GM21786 (cell line): ENCODE measurements around the gene FBXW8.

ENCODE experiments used
- ATAC-seq: cut with Tn5 transposase; IDR thresholded peaks from one replicate; pipeline ENCODE4 v1.9.1; 2021; ENCODE audit not compliant: unreplicated experiment

FBXW8 gene

DNA sequence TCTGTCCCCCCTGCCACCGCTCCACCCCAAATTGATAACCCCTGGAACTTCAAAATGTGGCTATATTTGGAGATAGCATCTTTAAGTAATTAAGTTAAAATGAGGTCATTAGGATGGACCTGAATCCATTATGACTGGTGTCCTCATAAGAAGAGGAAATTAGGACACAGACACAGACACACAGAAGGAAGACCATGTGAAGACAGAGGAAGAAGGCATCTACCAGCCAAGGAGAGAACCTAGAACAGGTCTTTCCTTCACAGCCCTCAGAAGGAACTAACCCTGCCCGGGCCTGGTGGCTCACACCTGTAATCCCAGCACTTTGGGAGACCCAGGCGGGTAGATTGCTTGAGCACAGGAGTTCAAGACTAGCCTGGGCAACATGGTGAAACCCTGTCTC, 25.9 kb upstream of the FBXW8 start:
- no peak for ATAC-seq

DNA sequence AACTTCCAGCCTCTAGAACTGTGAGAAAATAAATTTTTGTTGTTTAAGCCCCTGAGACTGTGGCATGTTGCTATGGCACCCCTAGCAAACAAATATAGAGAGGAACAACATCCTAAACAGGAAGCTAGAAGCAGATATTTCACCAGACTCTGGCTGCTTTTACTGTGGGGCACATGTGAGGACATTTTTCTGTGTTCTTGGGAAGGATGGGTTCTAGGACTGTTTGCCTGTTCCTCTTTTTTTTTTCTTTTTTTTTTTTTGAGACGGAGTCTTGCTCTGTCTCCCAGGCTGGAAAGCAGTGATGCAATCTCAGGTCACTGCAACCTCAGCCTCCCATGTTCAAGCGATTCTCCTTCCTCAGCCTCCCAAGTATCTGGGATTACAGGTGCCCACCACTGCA, 25.3 kb upstream of the FBXW8 start:
- ATAC-seq = no peak

DNA sequence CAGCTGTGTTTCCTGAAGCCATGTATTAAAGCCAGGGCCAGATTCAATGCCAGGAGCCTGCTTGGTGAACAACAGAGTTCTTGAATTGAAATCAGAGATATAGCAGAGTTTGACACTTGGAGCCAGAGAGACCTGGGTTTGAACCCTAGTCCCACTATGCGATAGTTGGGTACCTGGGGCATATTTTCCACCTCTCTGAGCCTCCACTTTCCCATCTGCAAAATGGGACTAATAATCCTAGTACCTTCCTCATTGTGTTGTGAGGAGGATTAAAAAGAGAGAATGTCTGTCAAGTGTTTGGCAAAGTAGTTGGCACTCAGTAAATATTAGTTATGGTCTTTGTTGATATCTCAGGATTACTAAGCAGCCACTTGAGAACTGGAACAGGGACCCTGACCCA, 23.5 kb upstream of the FBXW8 start:
- no peak for ATAC-seq

GRCh38 chr12:116887897-116888296, 22.9 kb upstream of the FBXW8 start:
- no peak for ATAC-seq

GRCh38 chr12:116890330-116890729, 20.4 kb upstream of the FBXW8 start:
- no peak for ATAC-seq

- ATAC-seq = no peak
Observed at GRCh38 chr12:116891019-116891418, 19.7 kb upstream of the FBXW8 start.

DNA sequence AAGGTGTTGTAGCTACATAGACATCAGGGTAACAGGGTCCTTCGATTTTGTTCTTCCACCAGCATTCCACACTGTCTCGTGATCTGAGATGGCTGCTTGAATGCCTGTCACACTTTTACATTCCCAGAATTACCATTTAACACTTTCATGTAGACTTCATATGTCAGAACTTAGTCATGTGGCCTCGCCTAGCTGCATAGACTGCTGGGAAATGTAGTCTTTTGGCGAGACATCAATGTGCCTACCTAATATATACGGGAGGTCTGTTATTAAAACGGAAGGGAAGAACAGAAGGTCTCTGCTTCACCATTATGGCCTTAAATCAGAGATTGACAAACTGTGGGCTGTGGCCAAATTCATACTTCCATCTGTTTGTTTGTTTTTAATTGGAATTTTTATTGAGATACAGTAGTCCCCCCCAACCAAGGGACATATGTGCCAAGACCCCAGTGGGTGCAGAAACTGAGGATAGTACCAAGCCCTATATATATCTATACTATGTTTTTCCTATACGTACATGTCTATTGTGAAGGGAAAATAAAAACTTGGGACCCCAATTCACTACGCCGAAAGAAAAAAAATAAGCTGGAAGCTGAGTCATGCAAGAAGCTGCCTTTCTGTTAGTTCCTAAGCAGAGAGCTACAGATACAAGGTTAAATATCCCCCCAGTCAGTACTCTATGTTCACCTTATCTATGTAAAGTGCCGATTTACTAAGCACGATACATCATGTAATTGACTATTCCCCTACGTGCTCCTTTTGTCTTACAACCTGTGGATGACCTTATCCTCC, 18.2 kb upstream of the FBXW8 start:
- ATAC-seq = no peak

GRCh38 chr12:116894913-116895312, 15.8 kb upstream of the FBXW8 start:
- no peak for ATAC-seq

DNA sequence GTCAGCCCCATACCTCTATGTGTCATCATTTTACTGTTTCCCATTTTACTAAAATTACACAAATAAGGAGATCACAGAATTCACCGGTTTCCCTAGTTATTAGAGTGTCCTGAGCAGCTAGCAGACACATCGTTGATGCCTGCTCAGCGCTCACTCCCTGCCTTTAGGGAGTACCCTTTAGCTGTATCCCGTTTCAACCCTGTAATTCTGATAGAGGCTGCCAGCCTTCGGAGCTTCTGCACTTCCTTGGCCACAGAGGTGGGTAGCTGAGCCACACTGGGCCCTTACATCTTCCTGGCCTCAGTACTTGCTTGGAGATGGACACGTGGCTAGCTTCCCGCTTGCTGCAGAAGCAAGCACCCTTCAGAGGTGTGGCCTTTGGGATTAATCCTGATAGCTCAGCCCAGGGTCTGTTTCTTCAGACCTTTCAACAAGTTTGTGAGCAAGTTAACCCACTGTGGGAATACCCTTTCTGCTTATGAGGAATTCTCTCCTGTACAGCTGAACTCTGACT, 14.3 kb upstream of the FBXW8 start:
- no peak for ATAC-seq

DNA sequence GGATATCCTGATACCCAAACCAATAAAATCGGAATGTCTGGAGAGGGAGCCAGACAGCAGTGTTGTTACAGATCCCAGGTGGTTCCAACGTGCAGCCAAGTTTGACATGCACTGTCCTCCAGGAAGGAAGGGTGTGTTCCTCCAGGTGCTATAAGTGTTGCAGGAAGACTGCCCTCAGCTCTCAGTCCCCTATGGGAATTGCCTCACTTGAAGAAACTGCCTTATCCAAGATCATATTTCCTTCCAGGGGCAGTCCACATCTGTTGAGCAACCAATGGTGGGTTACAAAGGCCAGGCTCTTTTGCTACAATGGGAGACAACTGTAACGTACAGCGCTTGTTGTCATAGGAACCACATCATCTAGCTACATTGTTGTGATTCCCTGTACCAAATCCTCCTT, 13.3 kb upstream of the FBXW8 start:
- ATAC-seq = no peak

- ATAC-seq = no peak
Observed at GRCh38 chr12:116898669-116899068, 12.1 kb upstream of the FBXW8 start.

DNA sequence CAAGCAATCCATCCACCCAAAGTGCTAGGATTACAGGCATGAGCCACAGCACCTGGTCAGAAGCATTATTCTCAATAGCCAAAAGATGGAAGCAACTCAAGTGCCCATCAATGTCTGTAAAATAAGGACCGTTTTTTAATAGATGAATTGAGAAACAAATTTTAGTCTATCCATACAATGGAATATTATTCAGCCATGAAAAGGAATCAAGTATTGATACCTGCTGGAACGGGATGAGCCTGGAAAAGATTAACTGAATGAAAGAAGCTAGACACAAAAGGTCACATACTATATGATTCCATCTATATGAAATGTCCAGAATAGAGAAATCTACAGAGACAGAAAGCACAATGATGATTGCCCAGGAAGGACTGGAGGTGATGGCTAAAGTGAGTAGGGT, 9.1 kb upstream of the FBXW8 start:
- no peak for ATAC-seq

DNA sequence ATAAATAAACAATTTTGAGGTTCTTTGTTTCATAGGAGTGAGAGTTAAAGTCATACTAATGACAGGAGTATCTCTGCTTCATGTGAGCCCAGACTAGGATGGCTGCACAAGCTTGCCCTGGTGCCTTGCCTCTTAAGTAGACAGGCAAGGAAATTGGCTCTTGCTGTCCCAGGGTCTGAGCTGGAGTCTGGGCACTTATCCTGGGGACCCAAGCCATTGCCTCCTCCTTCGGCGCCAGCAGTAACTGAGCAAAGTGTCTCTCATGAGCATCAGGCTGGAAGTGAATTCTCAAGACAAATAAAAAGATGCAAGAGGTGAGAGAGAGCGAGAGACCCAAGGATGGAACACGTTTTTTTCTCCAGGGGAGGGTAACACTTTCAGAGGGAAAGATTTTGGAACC, 6.9 kb upstream of the FBXW8 start:
- ATAC-seq = no peak

DNA sequence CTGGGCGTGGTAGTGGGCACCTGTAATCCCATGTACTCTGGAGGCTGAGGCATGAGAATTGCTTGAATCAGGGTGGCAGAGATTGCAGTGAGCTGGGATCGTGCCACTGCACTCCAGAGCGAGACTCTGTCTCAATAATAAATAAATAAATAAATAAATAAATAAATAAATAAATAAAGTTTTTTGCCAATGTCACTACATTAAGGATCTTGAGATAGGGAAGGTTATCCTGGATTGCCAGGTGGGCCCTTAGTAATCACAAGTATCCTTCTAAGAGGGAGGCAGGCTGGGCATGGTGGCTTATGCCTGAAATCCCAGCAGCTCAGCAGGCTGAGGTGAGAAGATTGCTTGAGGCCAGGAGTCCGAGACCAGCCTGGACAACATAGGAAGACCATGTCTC, 4.5 kb upstream of the FBXW8 start:
- ATAC-seq = no peak

- no peak for ATAC-seq
Observed at GRCh38 chr12:116910280-116910644, 488 bp upstream of the FBXW8 start.

GRCh38 chr12:116915326-116915725, 4.6 kb downstream of the FBXW8 start:
- ATAC-seq = no peak

DNA sequence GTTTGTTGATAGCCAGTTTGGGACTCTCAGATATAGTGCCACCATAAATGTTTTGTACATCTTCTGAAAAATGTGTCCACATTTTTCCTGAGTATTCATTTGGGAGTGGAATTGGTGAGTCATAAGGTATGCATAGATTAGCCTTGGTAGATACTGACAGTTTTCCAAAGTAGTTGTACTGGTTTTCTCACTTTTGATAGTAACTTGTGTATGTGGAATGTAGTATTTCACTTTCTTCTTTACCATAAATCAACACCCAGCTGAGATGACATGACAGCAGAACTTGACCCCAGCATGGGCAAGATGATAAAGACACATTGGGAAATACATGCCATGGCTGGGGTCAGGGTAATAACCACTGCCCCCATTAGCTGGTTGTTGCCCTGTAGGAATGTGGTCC, 5.4 kb downstream of the FBXW8 start:
- ATAC-seq = no peak

- ATAC-seq = peak; percentile 94
Observed at GRCh38 chr12:116916714-116917114, 6.0 kb downstream of the FBXW8 start.

DNA sequence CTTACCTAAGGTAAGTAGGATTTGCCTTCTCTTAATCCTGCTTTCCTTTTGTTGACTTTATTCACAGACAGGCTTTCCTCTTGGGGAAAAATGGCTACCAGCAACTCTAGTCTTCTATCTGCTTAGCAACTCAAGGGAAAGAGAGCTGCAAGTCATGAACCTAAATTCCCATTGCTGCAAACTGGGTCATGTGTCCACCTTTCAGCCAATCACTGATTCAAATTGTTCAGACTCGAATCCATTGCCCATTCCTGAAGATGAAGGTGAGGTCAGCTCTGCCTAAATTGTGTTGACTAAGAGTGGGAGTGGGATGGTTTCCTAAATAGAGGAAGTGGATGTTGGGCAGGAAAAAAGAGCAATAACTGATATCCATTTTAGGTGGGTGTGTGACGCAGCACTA, 7.7 kb downstream of the FBXW8 start:
- ATAC-seq = no peak

DNA sequence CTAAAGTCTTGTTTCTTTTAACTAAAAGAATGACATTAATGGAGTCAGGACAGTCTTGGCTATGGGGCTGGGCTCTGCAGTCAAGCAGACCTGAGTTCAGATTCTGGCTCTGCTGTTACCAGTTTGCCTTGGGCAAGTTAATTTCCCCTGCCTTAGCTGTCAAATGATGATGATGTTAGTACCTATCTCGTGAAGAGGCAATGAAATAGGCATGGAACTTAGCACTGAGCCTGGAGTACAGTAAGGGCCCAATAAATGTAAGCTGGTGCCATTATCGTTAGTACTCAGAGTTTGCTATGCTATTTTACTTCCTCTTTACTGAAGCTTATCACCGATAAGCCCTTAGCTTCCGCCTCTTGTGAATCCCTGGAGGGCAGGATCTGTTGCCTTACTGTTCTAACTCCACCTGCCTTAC, 8.5 kb downstream of the FBXW8 start:
- no peak for ATAC-seq

- ATAC-seq = no peak
Observed at GRCh38 chr12:116919706-116920485, 9.1 kb downstream of the FBXW8 start.

DNA sequence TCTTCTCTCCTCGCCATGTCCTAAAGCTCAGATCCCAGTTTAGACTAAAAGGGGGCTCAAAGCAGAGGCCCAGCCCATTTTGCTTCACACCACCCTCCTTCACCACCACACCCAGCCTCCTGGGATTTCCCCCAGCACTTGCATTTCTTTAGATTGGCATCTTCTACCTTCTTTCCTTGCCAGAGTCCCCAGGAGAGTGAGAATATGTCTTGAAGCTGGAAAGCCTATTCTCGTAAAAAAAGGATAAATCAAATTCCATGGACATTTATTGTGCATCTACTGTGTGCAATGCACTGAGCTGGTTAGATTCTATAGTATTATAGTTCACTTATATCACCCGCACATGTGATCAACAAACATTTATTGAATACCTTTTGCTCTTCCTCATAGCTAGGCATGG, 10.2 kb downstream of the FBXW8 start:
- ATAC-seq = no peak
